Mesendoderm (in vitro differentiated cells): Measurements from ENCODE around the gene CNOT10.
A peak's percentile ranks its signal among the peaks of the same experiment; 100 is the strongest.

Experiments used
- DNase-seq: peaks from one replicate; pipeline ENCODE4 v3.0.0; 2013
- H2AK5ac ChIP-seq: 2 replicates; pipeline ENCODE4 v1.6.1; 2013; ENCODE audit warnings: low read length, inconsistent platforms
- H2BK120ac ChIP-seq: 2 replicates; pipeline ENCODE4 v1.6.1; 2013; ENCODE audit warnings: low read depth, mild to moderate bottlenecking, low read length, moderate library complexity, mixed read lengths
- H2BK15ac ChIP-seq: replicated peaks from 2 replicates; pipeline ENCODE4 v1.6.1; 2013; ENCODE audit warnings: low read depth, mild to moderate bottlenecking, moderate library complexity
- H2BK5ac ChIP-seq: 2 replicates; pipeline ENCODE4 v1.6.1; 2013; ENCODE audit warnings: low read length, inconsistent platforms
- H3K18ac ChIP-seq: 2 replicates; pipeline ENCODE4 v1.6.1; 2013; ENCODE audit warnings: mild to moderate bottlenecking, low read length, mixed read lengths
- H3K23ac ChIP-seq: one replicate; pipeline ENCODE4 v1.6.1; 2013; ENCODE audit warnings: low read length
- H3K27ac ChIP-seq: 2 replicates; pipeline ENCODE4 v1.5.1; 2013; ENCODE audit warnings: low read depth, mild to moderate bottlenecking, inconsistent platforms, low read length, moderate library complexity
- H3K27me3 ChIP-seq: 2 replicates; pipeline ENCODE4 v1.6.1; 2013; ENCODE audit warnings: low read length, control low read depth, mild to moderate bottlenecking, inconsistent platforms; ENCODE audit not compliant: insufficient read depth, poor library complexity
- H3K36me3 ChIP-seq: 2 replicates; pipeline ENCODE4 v1.6.1; 2013; ENCODE audit warnings: low read length, inconsistent platforms; ENCODE audit not compliant: control insufficient read depth, insufficient read depth
- H3K4ac ChIP-seq: one replicate; pipeline ENCODE4 v1.6.1; 2013; ENCODE audit warnings: low read depth, mild to moderate bottlenecking, low read length, moderate library complexity
- H3K4me1 ChIP-seq: 2 replicates; pipeline ENCODE4 v1.6.1; 2013; ENCODE audit warnings: low read depth, low read length, inconsistent platforms; ENCODE audit not compliant: control insufficient read depth
- H3K4me2 ChIP-seq: 2 replicates; pipeline ENCODE4 v1.6.1; 2013; ENCODE audit warnings: low read length
- H3K4me3 ChIP-seq: 2 replicates; pipeline ENCODE4 v1.5.1; 2013; ENCODE audit warnings: mild to moderate bottlenecking, low read length
- H3K56ac ChIP-seq: one replicate; pipeline ENCODE4 v1.6.1; 2013; ENCODE audit warnings: low read length
- H3K79me1 ChIP-seq: 2 replicates; pipeline ENCODE4 v1.6.1; 2013; ENCODE audit warnings: low read length, inconsistent platforms
- H3K79me2 ChIP-seq: 2 replicates; pipeline ENCODE4 v1.6.1; 2013; ENCODE audit warnings: mild to moderate bottlenecking, low read length; ENCODE audit not compliant: control insufficient read depth, insufficient read depth
- H3K9ac ChIP-seq: 2 replicates; pipeline ENCODE4 v1.6.1; 2013; ENCODE audit warnings: low read length, inconsistent platforms
- H4K5ac ChIP-seq: one replicate; pipeline ENCODE4 v1.6.1; 2013; ENCODE audit warnings: low read length
- H4K8ac ChIP-seq: one replicate; pipeline ENCODE4 v1.6.1; 2013; ENCODE audit warnings: low read depth, mild to moderate bottlenecking, control low read depth, low read length, moderate library complexity
- WGBS: extraction: QIAGEN DNeasy Blood & Tissue Kit; methylation state at CpG from one replicate; pipeline ENCODE4 v1.1.7; 2013; ENCODE audit warnings: low lambda C conversion rate, missing lambda C conversion rate; ENCODE audit not compliant: insufficient coverage; ENCODE audit errors: extremely low coverage; 5-methylcytosine and 5-hydroxymethylcytosine counted together

CNOT10 gene

DNA sequence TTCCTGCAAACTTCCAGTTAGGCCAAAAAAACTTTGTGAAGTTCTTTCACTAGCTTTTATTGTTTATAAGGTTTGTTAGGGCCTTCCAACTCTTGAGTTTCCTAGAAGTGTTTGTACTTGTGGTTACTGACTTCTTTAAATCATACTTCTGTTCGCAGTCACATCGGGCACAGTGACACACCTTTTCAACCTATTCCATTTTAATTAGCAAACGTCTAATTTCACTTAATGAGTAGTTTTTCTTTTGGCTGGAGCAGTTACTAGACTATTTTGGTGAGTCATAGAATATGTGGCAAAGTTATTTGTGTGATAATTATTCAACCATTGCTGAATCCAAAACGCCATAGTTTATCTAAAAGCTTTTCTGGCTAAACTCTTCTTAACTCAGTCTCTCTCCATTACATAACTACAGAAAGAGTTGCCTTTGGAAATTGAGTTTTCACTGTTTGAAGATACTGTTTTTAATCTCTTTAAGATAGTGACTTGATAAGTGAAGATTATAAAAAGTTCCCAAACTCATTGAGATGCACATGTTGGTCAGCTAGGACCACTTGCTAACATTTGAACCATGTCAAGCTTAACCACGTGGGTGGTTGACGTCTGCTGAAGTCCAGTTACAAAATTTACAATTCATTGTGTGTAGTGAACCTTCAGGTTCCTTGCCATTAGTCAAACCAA lies 21.5 kb downstream of the CNOT10 start:
- H3K9ac ChIP-seq = no peak overlapping the region
- no peak overlapping the region for H3K4me3 ChIP-seq
- peaks cover 2% of the 10 kb centered on the region for H3K4me1 ChIP-seq
- H3K27ac ChIP-seq = peak overlapping the region; percentile 28
- H2AK5ac ChIP-seq = no peak overlapping the region
- H4K8ac ChIP-seq = no peak overlapping the region
- no peaks in the 10 kb centered on the region for H3K79me2 ChIP-seq
- peaks cover under 1% of the 10 kb centered on the region for H3K36me3 ChIP-seq
- H3K79me1 ChIP-seq = no peaks in the 10 kb centered on the region
- H3K4ac ChIP-seq = no peak overlapping the region
- H3K23ac ChIP-seq = no peak overlapping the region
- no peak overlapping the region for H2BK15ac ChIP-seq
- no peak overlapping the region for H3K18ac ChIP-seq
- no peak overlapping the region for H4K5ac ChIP-seq
- no peak overlapping the region for H2BK5ac ChIP-seq
- WGBS = no CpG with 5 or more reads among the region's 6 CpGs
- no peak overlapping the region for H2BK120ac ChIP-seq
- H3K56ac ChIP-seq = peak overlapping the region; percentile 47
- peak; percentile 53 for DNase-seq
- H3K27me3 ChIP-seq = no peaks in the 10 kb centered on the region
- no peak overlapping the region for H3K4me2 ChIP-seq

DNA sequence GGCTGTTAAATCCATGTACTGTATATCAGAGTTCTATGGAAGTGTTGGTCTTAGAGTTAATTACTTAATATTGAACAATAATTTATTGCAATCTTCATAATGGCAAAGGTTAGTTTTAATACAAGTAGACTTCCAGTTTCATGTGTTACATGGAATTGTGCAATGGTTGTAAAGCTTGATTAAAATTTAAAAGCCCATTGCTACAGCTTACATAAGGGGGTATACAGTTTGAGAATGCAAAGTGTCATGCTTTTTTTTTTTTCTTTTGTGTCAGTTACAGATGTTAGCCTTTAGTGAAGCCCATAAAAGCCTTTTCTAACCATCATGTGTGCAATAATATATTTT lies 22.0 kb downstream of the CNOT10 start:
- Histone ChIP-seq H3K79me2 (no peaks in the 10 kb centered on the region), H3K27ac (no peak overlapping the region), H2BK120ac (no peak overlapping the region), H4K5ac (no peak overlapping the region), H2BK5ac (no peak overlapping the region), H4K8ac (no peak overlapping the region), H3K23ac (no peak overlapping the region), H2BK15ac (no peak overlapping the region), H3K18ac (no peak overlapping the region), H3K4me1 (peaks cover 2% of the 10 kb centered on the region), H3K4me3 (no peak overlapping the region), H3K36me3 (peaks cover 2% of the 10 kb centered on the region), H3K27me3 (no peaks in the 10 kb centered on the region), H3K4ac (no peak overlapping the region), H3K9ac (no peak overlapping the region), H3K4me2 (no peak overlapping the region), H2AK5ac (no peak overlapping the region), H3K79me1 (no peaks in the 10 kb centered on the region), H3K56ac (no peak overlapping the region)
- no peak for DNase-seq

DNA sequence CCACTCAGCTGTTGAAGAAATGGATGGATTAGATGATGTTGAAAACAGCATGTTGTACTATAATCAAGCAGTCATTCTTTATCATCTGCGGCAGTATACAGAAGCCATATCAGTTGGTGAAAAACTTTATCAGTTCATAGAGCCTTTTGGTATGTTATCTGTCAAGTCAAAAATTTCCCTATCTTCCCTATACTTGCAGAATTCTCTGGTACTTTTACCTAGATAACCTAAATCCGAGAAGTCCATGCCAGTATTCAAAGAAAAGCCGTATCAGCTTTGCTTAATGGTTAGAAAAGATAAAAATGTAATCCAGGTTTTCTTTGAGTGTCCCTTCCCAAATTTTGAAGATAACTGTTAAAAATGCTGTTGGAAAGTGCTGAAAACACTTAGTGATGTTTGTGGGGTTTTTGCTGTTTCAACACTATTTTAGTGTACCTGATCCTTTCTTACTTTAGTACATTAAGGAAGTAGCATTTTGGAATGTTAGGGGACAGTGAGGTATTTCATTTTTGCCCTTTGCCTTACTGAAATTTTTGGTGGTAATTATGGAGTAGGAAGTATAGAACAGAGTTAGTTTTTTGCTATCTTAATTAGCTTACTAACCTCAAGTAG lies 23.8 kb downstream of the CNOT10 start:
- no peak overlapping the region for H4K8ac ChIP-seq
- H3K4ac ChIP-seq = no peak overlapping the region
- H2AK5ac ChIP-seq = no peak overlapping the region
- H3K79me2 ChIP-seq = no peaks in the 10 kb centered on the region
- H3K18ac ChIP-seq = no peak overlapping the region
- H2BK120ac ChIP-seq = no peak overlapping the region
- no peak overlapping the region for H3K9ac ChIP-seq
- H3K36me3 ChIP-seq = peaks cover 2% of the 10 kb centered on the region
- H3K56ac ChIP-seq = no peak overlapping the region
- no peaks in the 10 kb centered on the region for H3K79me1 ChIP-seq
- peak overlapping the region; percentile 45 for H3K27ac ChIP-seq
- no peak overlapping the region for H4K5ac ChIP-seq
- no peak overlapping the region for H3K4me3 ChIP-seq
- H3K4me1 ChIP-seq = peaks cover 2% of the 10 kb centered on the region
- no peaks in the 10 kb centered on the region for H3K27me3 ChIP-seq
- WGBS = no CpG with 5 or more reads among the region's 3 CpGs
- no peak overlapping the region for H2BK15ac ChIP-seq
- peak; percentile 91 for DNase-seq
- peak overlapping the region; percentile 57 for H2BK5ac ChIP-seq
- no peak overlapping the region for H3K4me2 ChIP-seq
- no peak overlapping the region for H3K23ac ChIP-seq

DNA sequence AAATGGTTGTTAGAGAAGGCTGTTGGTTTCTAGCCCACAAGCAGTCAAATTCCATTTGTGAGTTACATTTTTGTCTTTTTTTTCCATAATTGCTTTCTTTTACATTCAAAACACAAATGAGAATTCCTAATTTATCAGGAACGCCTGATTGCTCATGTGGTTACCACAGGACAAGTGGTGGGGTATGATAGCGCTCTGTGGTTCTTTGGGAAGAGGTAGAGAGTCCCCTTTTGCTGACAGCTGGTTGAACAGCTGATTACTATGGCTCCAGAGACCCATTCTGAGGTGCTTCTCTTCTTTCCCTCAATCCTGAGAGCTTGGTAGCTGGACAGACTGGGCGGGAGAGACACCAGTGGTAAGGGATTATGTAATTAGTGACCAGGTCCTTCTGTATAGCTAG lies 24.4 kb downstream of the CNOT10 start:
- DNase-seq = peak; percentile 57
- H3K9ac ChIP-seq = no peak overlapping the region
- H3K4me2 ChIP-seq = no peak overlapping the region
- no peaks in the 10 kb centered on the region for H3K27me3 ChIP-seq
- H3K79me2 ChIP-seq = no peaks in the 10 kb centered on the region
- no peak overlapping the region for H4K5ac ChIP-seq
- H2AK5ac ChIP-seq = no peak overlapping the region
- no peak overlapping the region for H3K4me3 ChIP-seq
- WGBS = no CpG with 5 or more reads among the region's 3 CpGs
- H3K4me1 ChIP-seq = peaks cover 2% of the 10 kb centered on the region
- no peak overlapping the region for H2BK15ac ChIP-seq
- H3K4ac ChIP-seq = no peak overlapping the region
- peaks cover 2% of the 10 kb centered on the region for H3K36me3 ChIP-seq
- H3K23ac ChIP-seq = no peak overlapping the region
- H4K8ac ChIP-seq = no peak overlapping the region
- H2BK5ac ChIP-seq = peak overlapping the region; percentile 57
- H3K56ac ChIP-seq = peak overlapping the region; percentile 46
- H3K18ac ChIP-seq = no peak overlapping the region
- no peak overlapping the region for H2BK120ac ChIP-seq
- H3K79me1 ChIP-seq = no peaks in the 10 kb centered on the region
- H3K27ac ChIP-seq = peak overlapping the region; percentile 45

DNA sequence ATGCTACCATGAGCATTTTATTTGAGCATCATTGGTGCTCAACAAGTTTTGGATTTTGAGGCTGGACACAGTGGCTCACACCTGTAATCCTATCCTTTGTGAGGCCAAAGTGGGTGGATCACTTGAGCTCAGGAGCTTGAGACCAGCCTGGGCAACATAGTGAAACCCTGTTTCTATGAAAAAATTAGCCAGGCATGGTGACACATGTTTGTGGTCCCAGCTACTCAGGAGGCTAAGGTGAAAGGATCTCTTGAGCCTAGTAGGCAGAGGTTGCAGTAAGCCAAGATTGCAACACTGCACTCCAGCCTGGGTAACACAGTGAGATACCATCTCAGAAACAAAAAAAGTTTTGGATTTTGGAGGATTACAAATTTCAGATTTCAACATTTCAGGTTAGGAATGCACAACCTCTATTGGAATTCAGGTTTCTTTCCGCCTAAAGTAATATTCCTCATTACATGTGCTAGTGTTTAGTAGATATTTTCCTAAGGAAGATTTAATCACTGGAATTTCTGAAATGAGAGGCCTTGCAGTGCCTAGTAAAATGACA lies 27.6 kb downstream of the CNOT10 start:
- Histone ChIP-seq H2BK15ac (no peak overlapping the region), H3K4me1 (no peaks in the 10 kb centered on the region), H3K4me2 (no peak overlapping the region), H3K79me1 (no peaks in the 10 kb centered on the region), H4K5ac (no peak overlapping the region), H2AK5ac (no peak overlapping the region), H3K27me3 (no peaks in the 10 kb centered on the region), H2BK5ac (no peak overlapping the region), H4K8ac (no peak overlapping the region), H3K18ac (no peak overlapping the region), H3K9ac (no peak overlapping the region), H3K23ac (no peak overlapping the region), H3K4me3 (no peak overlapping the region), H3K36me3 (peaks cover 2% of the 10 kb centered on the region), H3K79me2 (no peaks in the 10 kb centered on the region), H3K4ac (no peak overlapping the region), H3K56ac (no peak overlapping the region), H2BK120ac (no peak overlapping the region), H3K27ac (no peak overlapping the region)
- WGBS = no CpG with 5 or more reads among the region's 1 CpG
- DNase-seq = no peak

DNA sequence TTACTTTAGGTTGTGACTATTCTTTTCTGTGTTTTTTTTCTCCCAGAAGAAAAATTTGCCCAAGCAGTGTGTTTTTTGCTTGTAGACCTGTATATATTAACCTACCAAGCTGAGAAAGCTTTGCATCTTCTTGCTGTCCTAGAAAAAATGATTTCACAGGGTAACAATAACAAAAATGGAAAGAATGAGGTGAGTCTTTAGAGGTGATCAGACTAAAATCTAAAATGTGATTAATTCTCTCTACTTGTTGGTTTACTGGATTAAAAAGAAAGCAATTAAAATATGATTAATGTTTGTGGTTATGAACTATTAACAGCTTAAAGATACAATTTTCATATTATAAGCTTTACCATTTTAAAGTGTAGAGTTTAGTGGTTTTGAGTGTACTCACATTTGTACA lies 28.2 kb downstream of the CNOT10 start:
- Histone ChIP-seq H3K79me2 (no peaks in the 10 kb centered on the region), H3K27ac (no peak overlapping the region), H3K9ac (no peak overlapping the region), H3K36me3 (peaks cover 2% of the 10 kb centered on the region), H2AK5ac (no peak overlapping the region), H3K4ac (no peak overlapping the region), H3K23ac (no peak overlapping the region), H3K4me1 (no peaks in the 10 kb centered on the region), H4K5ac (no peak overlapping the region), H2BK15ac (no peak overlapping the region), H3K27me3 (no peaks in the 10 kb centered on the region), H3K4me3 (no peak overlapping the region), H2BK120ac (no peak overlapping the region), H3K18ac (no peak overlapping the region), H3K56ac (no peak overlapping the region), H3K79me1 (no peaks in the 10 kb centered on the region), H4K8ac (no peak overlapping the region), H3K4me2 (no peak overlapping the region), H2BK5ac (no peak overlapping the region)
- no peak for DNase-seq
